Retinal pigment epithelial cell (primary cell): ENCODE results near the gene CMIP.

Source experiments
- DNase-seq: peaks from one replicate; pipeline ENCODE4 v3.0.0-alpha.2; 2010; ENCODE audit warnings: low read depth
- H3K4me3 ChIP-seq: 2 replicates; pipeline ENCODE4 v1.5.1; 2011; ENCODE audit warnings: mild to moderate bottlenecking, low read length, control low read depth, moderate library complexity
- TF ChIP-seq, protein P1 (sequence below): conservative IDR thresholded peaks from 2 replicates; pipeline ENCODE4 v1.5.1; 2011; ENCODE audit warnings: low read depth, low read length, control low read depth, inconsistent platforms

CMIP gene

DNA sequence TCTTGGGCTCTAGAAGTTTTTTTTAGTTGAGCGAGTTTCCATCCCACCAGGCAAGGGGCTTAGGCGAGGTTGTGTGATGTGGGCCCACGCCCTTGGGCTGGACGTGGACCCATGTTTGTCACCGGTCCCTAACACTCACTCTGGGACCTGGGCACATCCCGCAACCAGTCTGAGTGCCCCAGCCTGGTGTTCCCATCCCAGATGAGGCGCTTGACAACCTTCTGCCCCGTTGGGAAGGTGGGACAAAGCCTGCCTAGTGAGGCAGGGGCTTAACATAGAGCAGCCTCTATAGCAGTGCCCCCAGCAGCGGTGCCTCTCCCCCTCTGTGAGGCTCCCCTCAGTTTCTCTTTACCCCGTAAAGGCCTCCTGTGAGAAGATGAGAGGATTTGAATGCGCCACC, 22.5 kb downstream of the CMIP start:
- no peak for DNase-seq
- TF ChIP-seq, protein P1, sequence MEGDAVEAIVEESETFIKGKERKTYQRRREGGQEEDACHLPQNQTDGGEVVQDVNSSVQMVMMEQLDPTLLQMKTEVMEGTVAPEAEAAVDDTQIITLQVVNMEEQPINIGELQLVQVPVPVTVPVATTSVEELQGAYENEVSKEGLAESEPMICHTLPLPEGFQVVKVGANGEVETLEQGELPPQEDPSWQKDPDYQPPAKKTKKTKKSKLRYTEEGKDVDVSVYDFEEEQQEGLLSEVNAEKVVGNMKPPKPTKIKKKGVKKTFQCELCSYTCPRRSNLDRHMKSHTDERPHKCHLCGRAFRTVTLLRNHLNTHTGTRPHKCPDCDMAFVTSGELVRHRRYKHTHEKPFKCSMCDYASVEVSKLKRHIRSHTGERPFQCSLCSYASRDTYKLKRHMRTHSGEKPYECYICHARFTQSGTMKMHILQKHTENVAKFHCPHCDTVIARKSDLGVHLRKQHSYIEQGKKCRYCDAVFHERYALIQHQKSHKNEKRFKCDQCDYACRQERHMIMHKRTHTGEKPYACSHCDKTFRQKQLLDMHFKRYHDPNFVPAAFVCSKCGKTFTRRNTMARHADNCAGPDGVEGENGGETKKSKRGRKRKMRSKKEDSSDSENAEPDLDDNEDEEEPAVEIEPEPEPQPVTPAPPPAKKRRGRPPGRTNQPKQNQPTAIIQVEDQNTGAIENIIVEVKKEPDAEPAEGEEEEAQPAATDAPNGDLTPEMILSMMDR, result no peak
- H3K4me3 ChIP-seq, result no peak overlapping the region

DNA sequence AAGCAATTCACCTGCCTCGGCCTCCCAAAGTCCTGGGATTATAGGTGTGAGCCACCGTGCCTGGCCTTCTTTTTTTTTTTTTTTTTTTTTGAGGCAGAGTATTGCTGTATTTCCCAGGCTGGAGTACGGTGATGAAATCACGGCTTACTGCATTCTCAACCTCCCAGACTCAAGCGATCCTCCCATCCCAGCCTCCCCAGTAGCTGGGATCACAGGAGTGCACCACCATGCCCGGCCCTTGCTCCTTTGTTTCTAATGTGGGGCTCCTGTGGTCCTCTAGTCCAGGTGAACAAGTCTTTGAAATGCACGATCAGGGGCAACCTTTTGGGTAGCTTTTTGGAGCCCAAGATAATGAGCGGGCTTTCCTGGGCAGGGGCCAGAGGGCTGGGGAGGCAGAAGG, 23.2 kb downstream of the CMIP start:
- TF ChIP-seq, protein P1, result no peak
- H3K4me3 ChIP-seq, result no peak overlapping the region
- DNase-seq, result no peak

DNA sequence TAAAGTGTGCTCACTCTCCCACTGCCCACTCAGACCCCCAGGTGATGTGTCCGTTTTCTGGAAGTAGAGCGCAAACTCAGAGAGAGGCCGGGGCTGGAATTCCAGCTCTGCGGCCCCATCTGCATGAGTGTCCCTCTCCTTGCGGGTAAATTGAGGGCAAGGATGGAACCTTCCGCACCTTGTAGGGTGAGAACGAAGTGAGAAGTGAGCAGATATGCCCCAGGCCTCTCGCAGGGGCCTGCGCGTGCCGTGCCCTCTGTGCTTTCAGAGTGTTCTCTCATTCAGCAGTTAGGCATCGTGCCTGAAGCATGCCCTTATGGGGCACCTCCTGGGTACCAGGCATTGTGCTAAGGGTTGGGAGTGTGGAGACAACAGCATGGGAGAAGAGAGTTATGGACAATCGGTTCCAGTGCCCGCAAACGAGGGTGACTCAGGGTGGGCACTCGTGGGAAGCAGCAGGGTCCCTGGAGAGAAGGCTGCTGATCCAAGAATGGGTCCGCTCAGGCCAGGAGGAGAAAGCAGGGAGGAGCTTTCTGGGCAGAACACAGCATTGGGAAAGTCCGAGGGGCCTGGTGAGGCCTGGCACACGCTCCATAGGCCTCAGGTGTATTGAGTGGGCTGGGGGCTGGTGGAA, 23.8 kb downstream of the CMIP start:
- DNase-seq, result no peak
- no peak overlapping the region for H3K4me3 ChIP-seq
- TF ChIP-seq, protein P1, result no peak

DNA sequence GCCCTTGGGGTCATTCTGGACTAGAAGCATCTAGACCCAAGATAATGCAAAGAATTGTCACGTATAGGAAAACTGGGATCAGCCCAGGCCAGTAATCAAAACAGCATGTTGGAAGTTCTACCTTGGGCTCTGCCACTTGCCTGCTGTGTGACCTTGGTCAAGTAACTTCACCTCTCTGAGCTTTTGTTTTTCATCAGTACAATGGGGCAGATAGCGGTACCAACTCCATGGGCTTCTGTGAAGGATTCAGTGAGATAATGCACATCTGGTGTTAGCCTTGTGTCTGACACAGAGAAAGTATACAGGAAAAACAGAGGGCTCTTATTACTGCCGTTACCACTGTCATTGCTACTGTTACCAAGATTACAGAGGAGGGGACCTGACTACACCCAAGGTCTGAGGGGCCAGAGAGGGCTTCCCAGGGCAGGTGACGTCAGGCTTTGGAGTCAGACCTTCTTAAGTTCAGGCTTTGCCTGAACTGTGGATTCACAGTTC, 24.6 kb downstream of the CMIP start:
- TF ChIP-seq, protein P1, result no peak
- DNase-seq, result no peak
- H3K4me3 ChIP-seq, result no peak overlapping the region

DNA sequence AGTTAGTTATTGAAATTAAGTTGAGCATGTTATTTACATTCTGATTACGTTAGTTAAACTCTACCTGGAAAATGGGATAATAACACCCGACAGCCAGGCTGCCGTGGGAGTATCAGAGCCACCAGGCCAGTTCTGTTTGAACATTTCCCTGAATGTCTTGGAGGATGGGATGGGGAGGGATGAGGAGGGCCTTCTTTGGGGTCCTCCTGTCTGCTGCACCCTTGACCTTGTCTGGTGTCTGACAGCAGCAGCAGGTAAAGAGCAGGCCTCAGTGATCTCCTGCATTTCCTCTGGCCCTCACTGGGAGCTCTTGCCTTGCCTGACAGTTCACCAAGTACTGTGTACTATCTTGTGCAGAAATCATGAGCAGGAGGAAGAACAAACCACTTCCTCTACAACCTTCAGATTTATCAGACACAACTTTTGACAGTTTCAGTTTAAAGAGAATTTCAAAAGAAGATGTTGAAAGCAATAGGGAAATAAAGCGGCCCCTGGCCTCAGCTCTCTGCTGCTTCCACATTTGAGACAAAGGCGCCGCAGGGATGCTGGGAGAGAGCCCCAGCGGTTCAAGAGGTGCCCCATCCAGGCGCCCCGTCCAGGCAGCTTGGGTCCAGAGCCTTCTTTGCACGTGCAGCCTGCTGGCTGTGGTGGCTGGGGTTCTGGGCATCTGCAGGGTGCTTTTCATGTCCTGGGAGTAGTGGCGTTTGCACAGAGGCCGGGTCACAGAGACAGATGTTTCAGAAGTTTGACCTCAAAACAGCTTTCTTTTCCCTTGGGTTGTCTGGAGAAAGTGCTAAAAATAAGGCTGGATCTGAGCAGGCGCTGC, 25.3 kb downstream of the CMIP start:
- DNase-seq, result no peak
- no peak overlapping the region for H3K4me3 ChIP-seq
- TF ChIP-seq, protein P1, result no peak

DNA sequence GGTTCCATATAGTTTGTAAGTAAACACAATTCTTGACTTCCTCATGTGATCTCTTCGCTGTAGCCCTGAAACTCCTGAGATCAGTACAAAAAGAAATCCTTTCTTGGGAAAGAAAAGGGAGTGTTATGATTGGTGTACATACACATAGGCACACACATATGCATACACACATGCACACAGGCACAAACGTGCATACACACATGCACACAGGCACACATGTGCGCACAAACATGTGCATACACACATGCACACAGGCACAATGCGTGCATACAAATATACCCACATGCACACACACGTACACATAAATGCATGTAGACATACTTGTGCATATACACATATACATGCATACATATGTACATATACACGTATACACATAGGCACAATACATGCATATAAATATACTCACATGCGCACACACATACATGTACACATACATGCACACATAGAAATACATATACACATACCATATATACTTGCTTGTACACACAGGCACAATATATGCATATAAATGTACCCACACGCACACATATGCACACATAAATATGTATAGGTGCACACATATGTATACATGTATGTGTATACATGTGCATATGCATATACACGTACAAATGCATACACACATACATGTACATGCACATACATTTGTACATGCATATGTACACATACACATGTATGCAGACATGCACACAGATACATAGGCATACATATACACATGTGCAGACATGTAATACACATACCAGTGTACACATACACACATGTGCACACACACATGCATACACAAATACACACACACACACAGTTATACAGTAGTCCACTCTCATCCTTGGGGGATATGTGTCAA, 26.4 kb downstream of the CMIP start:
- no peak for DNase-seq
- TF ChIP-seq, protein P1, result no peak
- H3K4me3 ChIP-seq, result no peak overlapping the region
